Thoracic aorta (tissue), 2 donors: Measurements from ENCODE around the gene CTDSP1. TPM values are rescaled to one million over a fixed set of nuclear protein-coding genes. Genes with fewer than 3 reads are reported as not detected.
A peak's percentile ranks its signal among the peaks of the same experiment; 100 is the strongest.

Experiments used
- ATAC-seq: fragments of 150-250 bp; one replicate; pipeline ENCODE4 v1.8.0; 2017; ENCODE audit warnings: low read depth; ENCODE audit not compliant: insufficient number of reproducible peaks, low FRiP score
- DNase-seq: peaks from one replicate; pipeline ENCODE4 v3.0.0-alpha.2; 2020; ENCODE audit warnings: low spot score
- H3K27ac ChIP-seq, 2 donors: fragments of 200-600 bp; sonication (generic); 1 replicate in 1 of 2; 2 replicates in 1 of 2; pipeline ENCODE4 v1.5.1; 2016; ENCODE audit warnings: mild to moderate bottlenecking in 2 of 2, moderate library complexity in 2 of 2
- H3K27me3 ChIP-seq: fragments of 200-600 bp; sonication (generic); replicated peaks from 2 replicates; pipeline ENCODE4 v1.6.0; 2016; ENCODE audit warnings: mild to moderate bottlenecking; ENCODE audit not compliant: insufficient read depth
- H3K36me3 ChIP-seq: fragments of 200-600 bp; sonication (generic); one replicate; pipeline ENCODE4 v1.5.1; 2016
- H3K4me1 ChIP-seq, 2 donors: fragments of 200-600 bp; sonication (generic); 1 replicate in 1 of 2; 2 replicates in 1 of 2; pipeline versions ENCODE4 v1.5.1 to v1.6.0; 2016; ENCODE audit warnings: low read depth in 2 of 2, mild to moderate bottlenecking in 1 of 2; ENCODE audit not compliant: control insufficient read depth in 1 of 2
- H3K4me3 ChIP-seq: fragments of 200-600 bp; sonication (generic); 2 replicates; pipeline ENCODE4 v1.5.1; 2016; ENCODE audit warnings: mild to moderate bottlenecking
- H3K9me3 ChIP-seq: fragments of 200-600 bp; sonication (generic); 2 replicates; pipeline ENCODE4 v1.5.1; 2016
- CTCF ChIP-seq: fragments of 200-600 bp; sonication (generic); IDR thresholded peaks from one replicate; pipeline ENCODE4 v1.5.1; 2019; ENCODE audit warnings: antibody characterized with exemption
- total RNA-seq, 2 donors: library from RNA; depleted of rRNA; stranded (reverse); fragments of >200 nt; gene quantifications; one replicate each; pipeline versions ENCODE4 v1.1.0 to v1.2.3, GENCODE V29; 2016

The CTDSP1 gene
- total RNA-seq, result 100 to 1,000 TPM; 141 to 182 TPM

- DNase-seq (peak; percentile 88), ATAC-seq (peak; percentile 32)
- peaks cover 30% of the 10 kb centered on the region for H3K36me3 ChIP-seq
- H3K9me3 ChIP-seq, result no peaks in the 10 kb centered on the region
- TF ChIP-seq CTCF, result no peak
- H3K27ac ChIP-seq, result peak within 1 kb of the TSS; percentile 99 to 100
- H3K4me1 ChIP-seq, result peaks cover 15 to 44% of the 10 kb centered on the region in 2 donors
- H3K4me3 ChIP-seq, result peak within 1 kb of the TSS; percentile 79
- H3K27me3 ChIP-seq, result no peaks in the 10 kb centered on the region
Measured at GRCh38 chr2:218399391-218400166, at the start of gene CTDSP1. Gene CTDSP1 (plus strand): TSS chr2:218399868. CDS start chr2:218400091, 223 bp downstream.

GRCh38 chr2:218354045-218354444 is 45.6 kb upstream of the CTDSP1 start:
- DNase-seq (no peak), ATAC-seq (no peak)
- H3K9me3 ChIP-seq, result peaks cover 2% of the 10 kb centered on the region
- no peak for TF ChIP-seq CTCF
- H3K4me3 ChIP-seq, result no peak overlapping the region
- peaks cover 0 to 15% of the 10 kb centered on the region in 2 donors for H3K4me1 ChIP-seq
- H3K36me3 ChIP-seq, result no peaks in the 10 kb centered on the region
- H3K27ac ChIP-seq, result no peak overlapping the region
- no peaks in the 10 kb centered on the region for H3K27me3 ChIP-seq

GRCh38 chr2:218354850-218355443 is 44.7 kb upstream of the CTDSP1 start:
- no peak for ATAC-seq
- H3K36me3 ChIP-seq, result no peaks in the 10 kb centered on the region
- H3K4me3 ChIP-seq, result no peak overlapping the region
- no peak overlapping the region for H3K27ac ChIP-seq
- H3K4me1 ChIP-seq, result peaks cover 0 to 15% of the 10 kb centered on the region in 2 donors
- H3K27me3 ChIP-seq, result no peaks in the 10 kb centered on the region
- no peak for TF ChIP-seq CTCF
- peaks cover 2% of the 10 kb centered on the region for H3K9me3 ChIP-seq
- no peak for DNase-seq

GRCh38 chr2:218357236-218358177 is 42.2 kb upstream of the CTDSP1 start:
- ATAC-seq, result no peak
- no peak for DNase-seq
- H3K27me3 ChIP-seq, result no peaks in the 10 kb centered on the region
- no peaks in the 10 kb centered on the region for H3K36me3 ChIP-seq
- H3K4me3 ChIP-seq, result no peak overlapping the region
- H3K4me1 ChIP-seq, result peaks cover 0 to 15% of the 10 kb centered on the region in 2 donors
- TF ChIP-seq CTCF, result no peak
- H3K27ac ChIP-seq, result no peak overlapping the region
- no peaks in the 10 kb centered on the region for H3K9me3 ChIP-seq

- no peak for ATAC-seq
- Histone ChIP-seq H3K27ac (no peak overlapping the region), H3K4me3 (no peak overlapping the region), H3K36me3 (no peaks in the 10 kb centered on the region), H3K4me1 (peaks cover 0 to 15% of the 10 kb centered on the region in 2 donors), H3K9me3 (no peaks in the 10 kb centered on the region), H3K27me3 (no peaks in the 10 kb centered on the region)
- DNase-seq, result no peak
- no peak for TF ChIP-seq CTCF
Measured at GRCh38 chr2:218360453-218360852, 39.2 kb upstream of the CTDSP1 start.
